Lung (tissue), 12 donors: ENCODE data around the gene HES6. TPM values are rescaled to one million over a fixed set of nuclear protein-coding genes. Genes with fewer than 3 reads are reported as not detected.

Experiments used
- ATAC-seq: fragments of 200-7000 bp; cut with Tn5 transposase; one replicate; pipeline ENCODE4 v1.9.1; 2020; ENCODE audit warnings: moderate number of reproducible peaks; ENCODE audit not compliant: insufficient read depth, low FRiP score
- DNase-seq, 3 donors: peaks; one replicate each; pipeline ENCODE4 v3.0.0-alpha.2; 2013 to 2017
- H3K27ac ChIP-seq, 2 donors: one replicate each; pipeline ENCODE4 v1.5.1; 2013; ENCODE audit warnings: mild to moderate bottlenecking in 2 of 2, moderate library complexity in 2 of 2, control low read depth in 1 of 2, inconsistent platforms in 1 of 2, low read depth in 1 of 2, low read length in 1 of 2
- H3K27me3 ChIP-seq, 3 donors: one replicate each; pipeline ENCODE4 v1.5.1; 2013; ENCODE audit warnings: low read length in 2 of 3; ENCODE audit not compliant: control insufficient read depth in 3 of 3, insufficient read depth in 3 of 3
- H3K36me3 ChIP-seq, 4 donors: one replicate each; pipeline ENCODE4 v1.5.1; 2013; ENCODE audit warnings: low read length in 4 of 4, mild to moderate bottlenecking in 1 of 4, moderate library complexity in 1 of 4; ENCODE audit not compliant: control insufficient read depth in 4 of 4, insufficient read depth in 4 of 4
- H3K4me1 ChIP-seq, 5 donors: one replicate each; pipeline ENCODE4 v1.5.1; 2013; ENCODE audit warnings: low read length in 5 of 5, mild to moderate bottlenecking in 2 of 5, moderate library complexity in 1 of 5; ENCODE audit not compliant: control insufficient read depth in 5 of 5, insufficient read depth in 5 of 5
- H3K4me3 ChIP-seq: one replicate; pipeline ENCODE4 v1.5.1; 2013; ENCODE audit warnings: mild to moderate bottlenecking, control low read depth, moderate library complexity
- H3K9ac ChIP-seq, 2 donors: one replicate each; pipeline ENCODE4 v1.5.1; 2013; ENCODE audit warnings: low read length in 2 of 2, control low read depth in 1 of 2; ENCODE audit not compliant: insufficient read depth in 1 of 2
- H3K9me3 ChIP-seq, 4 donors: one replicate each; pipeline ENCODE4 v1.5.1; 2013; ENCODE audit warnings: low read length in 3 of 4, mild to moderate bottlenecking in 1 of 4, moderate library complexity in 1 of 4; ENCODE audit not compliant: control insufficient read depth in 4 of 4, insufficient read depth in 3 of 4
- CTCF ChIP-seq: IDR thresholded peaks from 2 replicates; pipeline ENCODE4 v1.5.1; 2012; ENCODE audit warnings: mild to moderate bottlenecking; ENCODE audit errors: control extremely low read depth, extremely low read depth
- WGBS, 2 donors: extraction: QIAGEN DNeasy Blood & Tissue Kit; methylation state at CpG; one replicate each; pipeline ENCODE4 v1.1.7; 2013; 5-methylcytosine and 5-hydroxymethylcytosine counted together
- polyA plus RNA-seq, 2 donors: library from polyadenylated mRNA; stranded (reverse); fragments of 200-250 nt; gene quantifications; one replicate each; pipeline ENCODE4 v1.2.1, GENCODE V29; 2013
- total RNA-seq, 2 donors: library from RNA; depleted of rRNA in 1 of 2; stranded (reverse); fragments of >200 nt in 1 of 2; gene quantifications; one replicate each; pipeline ENCODE4 v1.2.1, GENCODE V29; 2014 to 2021
- donor health status: control.
- donor health status: control.
- donor health status: Bipolar disorder and iron deficiency.
- donor health status: healthy.
- donor health status: DM: yes; HTN: yes; CAD: no.

The HES6 gene
- total and polyA plus RNA-seq, 4 donors, result 4.4 to 12.5 (median 10.7) TPM

GRCh38 chr2:238244151-238244550 lies 4.3 kb upstream of the HES6 start:
- no peak for TF ChIP-seq CTCF
- DNase-seq (no peak), ATAC-seq (no peak)
- peaks cover 3 to 14% (median 9%) of the 10 kb centered on the region in 4 donors for H3K36me3 ChIP-seq
- no peaks in the 10 kb centered on the region for H3K9me3 ChIP-seq
- H3K27me3 ChIP-seq, result peaks cover 0 to 3% (median 0%) of the 10 kb centered on the region in 3 donors
- H3K4me1 ChIP-seq, result peaks cover 0 to 20% (median 6%) of the 10 kb centered on the region in 5 donors
- WGBS, 2 donors, result 93% methylated on average over 5 of the region's 5 CpGs
- no peak overlapping the region for H3K27ac ChIP-seq
- H3K4me3 ChIP-seq, result no peak overlapping the region
- no peak overlapping the region for H3K9ac ChIP-seq

GRCh38 chr2:238243496-238244076 lies 3.7 kb upstream of the HES6 start:
- no peak for DNase-seq

GRCh38 chr2:238242731-238243495 lies 3.1 kb upstream of the HES6 start:
- DNase-seq, result peak; percentile 74 to 77 (median 75)
- Histone ChIP-seq H3K4me1 (peaks cover 0 to 23% (median 6%) of the 10 kb centered on the region in 5 donors), H3K4me3 (no peak overlapping the region), H3K27ac (no peak overlapping the region), H3K9me3 (peaks cover 0 to 2% (median 0%) of the 10 kb centered on the region in 4 donors), H3K36me3 (peaks cover 3 to 14% (median 8%) of the 10 kb centered on the region in 4 donors), H3K9ac (no peak overlapping the region), H3K27me3 (peaks cover 0 to 12% (median 10%) of the 10 kb centered on the region in 3 donors)
- TF ChIP-seq CTCF, result no peak
- ATAC-seq, result no peak
- WGBS, 2 donors, result 65 to 82% methylated on average over 7 of the region's 7 CpGs

More at GRCh38 chr2:238243496-238244076, 3.7 kb upstream of the HES6 start:
- H3K4me3 ChIP-seq, result no peak overlapping the region
- 92 to 93% methylated on average over 10 of the region's 10 CpGs for WGBS, 2 donors
- peaks cover 0 to 5% (median 5%) of the 10 kb centered on the region in 3 donors for H3K27me3 ChIP-seq
- no peak overlapping the region for H3K9ac ChIP-seq
- ATAC-seq, result no peak
- peaks cover 3 to 14% (median 8%) of the 10 kb centered on the region in 4 donors for H3K36me3 ChIP-seq
- no peak overlapping the region for H3K27ac ChIP-seq
- H3K4me1 ChIP-seq, result peaks cover 0 to 23% (median 6%) of the 10 kb centered on the region in 5 donors
- no peak for TF ChIP-seq CTCF
- peaks cover 0 to 2% (median 0%) of the 10 kb centered on the region in 4 donors for H3K9me3 ChIP-seq
